GM21423 (cell line): ENCODE measurements around the gene RHBDD3.

Source experiments
- ATAC-seq: cut with Tn5 transposase; IDR thresholded peaks from one replicate; pipeline ENCODE4 v1.9.1; 2021; ENCODE audit warnings: mild to moderate bottlenecking, moderate library complexity; ENCODE audit not compliant: unreplicated experiment

Gene RHBDD3

GRCh38 chr22:29267858-29268510, at the start of gene RHBDD3, which contains the start of gene EWSR1:
RHBDD3 (minus strand) TSS chr22:29267981; CDS start chr22:29265626, 2,355 bp downstream.
EWSR1 (plus strand) TSS chr22:29268268; CDS start chr22:29268337, 69 bp downstream.
- ATAC-seq = peak; percentile 81

- ATAC-seq = no peak
Observed at GRCh38 chr22:29316141-29316828, 48.5 kb upstream of the RHBDD3 start.

- ATAC-seq = no peak
Observed at GRCh38 chr22:29315286-29316140, 47.7 kb upstream of the RHBDD3 start, which contains the start of gene RASL10A. RASL10A (minus strand) TSS chr22:29315697; CDS start chr22:29315246, 451 bp downstream.

GRCh38 chr22:29314537-29315285, 46.9 kb upstream of the RHBDD3 start:
- no peak for ATAC-seq

GRCh38 chr22:29313576-29314466, 46.0 kb upstream of the RHBDD3 start:
- ATAC-seq = no peak

- ATAC-seq = no peak
Observed at GRCh38 chr22:29313126-29313575, 45.4 kb upstream of the RHBDD3 start.

GRCh38 chr22:29312218-29313125, 44.7 kb upstream of the RHBDD3 start:
- ATAC-seq = no peak

- no peak for ATAC-seq
Observed at GRCh38 chr22:29311464-29312217, 43.9 kb upstream of the RHBDD3 start.

GRCh38 chr22:29310863-29311339, 43.1 kb upstream of the RHBDD3 start:
- ATAC-seq = no peak

GRCh38 chr22:29310065-29310862, 42.5 kb upstream of the RHBDD3 start:
- ATAC-seq = no peak

- ATAC-seq = no peak
Observed at GRCh38 chr22:29309332-29310064, 41.7 kb upstream of the RHBDD3 start.

- no peak for ATAC-seq
Observed at GRCh38 chr22:29308791-29309262, 41.0 kb upstream of the RHBDD3 start.

- no peak for ATAC-seq
Observed at GRCh38 chr22:29308148-29308790, 40.5 kb upstream of the RHBDD3 start.

GRCh38 chr22:29307596-29308147, 39.9 kb upstream of the RHBDD3 start:
- no peak for ATAC-seq
